GM19372 (cell line): ENCODE data around the gene IRF4.

Experiments used
- ATAC-seq: cut with Tn5 transposase; IDR thresholded peaks from one replicate; pipeline ENCODE4 v1.9.1; 2021; ENCODE audit warnings: mild to moderate bottlenecking, low read depth, moderate library complexity; ENCODE audit not compliant: unreplicated experiment

The IRF4 gene

DNA sequence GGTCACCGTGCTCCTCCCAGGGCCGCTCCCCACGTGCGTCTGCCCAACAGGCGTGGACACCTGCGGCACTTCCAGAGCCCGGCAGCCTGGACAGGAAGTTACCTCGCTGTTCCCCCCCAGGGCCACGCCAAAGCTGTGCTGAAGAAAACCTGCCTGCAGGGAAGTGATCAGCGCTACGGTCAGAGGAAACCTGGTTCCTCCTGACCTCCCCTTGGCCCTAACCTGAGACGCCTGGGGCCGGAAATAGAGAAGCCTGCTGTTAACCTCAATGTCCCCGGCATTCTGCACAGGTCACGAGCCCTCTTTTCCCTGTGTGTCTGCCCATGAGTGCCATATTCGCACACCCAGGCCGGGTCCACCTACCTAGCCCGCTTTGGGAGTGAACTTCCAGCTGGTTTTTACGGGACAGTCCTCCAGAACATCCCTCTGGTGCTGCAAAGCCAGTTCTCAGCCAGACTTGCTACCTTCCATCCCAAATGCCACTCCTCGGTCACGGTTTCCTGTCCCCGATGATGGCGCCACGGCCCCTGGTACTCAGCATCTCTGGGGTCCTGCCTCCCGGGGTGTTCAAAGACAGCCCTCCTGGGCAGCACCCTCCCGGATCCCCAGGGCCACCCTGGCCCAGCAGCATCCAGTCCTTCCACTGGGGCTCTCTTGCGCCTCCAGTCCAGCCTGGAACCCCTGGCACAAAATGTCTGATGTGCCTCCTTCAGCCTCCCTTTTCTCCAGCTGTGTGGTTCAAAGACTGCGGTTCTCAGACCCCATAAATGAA is 12.0 kb upstream of the IRF4 start:
- peak; percentile 65 for ATAC-seq

DNA sequence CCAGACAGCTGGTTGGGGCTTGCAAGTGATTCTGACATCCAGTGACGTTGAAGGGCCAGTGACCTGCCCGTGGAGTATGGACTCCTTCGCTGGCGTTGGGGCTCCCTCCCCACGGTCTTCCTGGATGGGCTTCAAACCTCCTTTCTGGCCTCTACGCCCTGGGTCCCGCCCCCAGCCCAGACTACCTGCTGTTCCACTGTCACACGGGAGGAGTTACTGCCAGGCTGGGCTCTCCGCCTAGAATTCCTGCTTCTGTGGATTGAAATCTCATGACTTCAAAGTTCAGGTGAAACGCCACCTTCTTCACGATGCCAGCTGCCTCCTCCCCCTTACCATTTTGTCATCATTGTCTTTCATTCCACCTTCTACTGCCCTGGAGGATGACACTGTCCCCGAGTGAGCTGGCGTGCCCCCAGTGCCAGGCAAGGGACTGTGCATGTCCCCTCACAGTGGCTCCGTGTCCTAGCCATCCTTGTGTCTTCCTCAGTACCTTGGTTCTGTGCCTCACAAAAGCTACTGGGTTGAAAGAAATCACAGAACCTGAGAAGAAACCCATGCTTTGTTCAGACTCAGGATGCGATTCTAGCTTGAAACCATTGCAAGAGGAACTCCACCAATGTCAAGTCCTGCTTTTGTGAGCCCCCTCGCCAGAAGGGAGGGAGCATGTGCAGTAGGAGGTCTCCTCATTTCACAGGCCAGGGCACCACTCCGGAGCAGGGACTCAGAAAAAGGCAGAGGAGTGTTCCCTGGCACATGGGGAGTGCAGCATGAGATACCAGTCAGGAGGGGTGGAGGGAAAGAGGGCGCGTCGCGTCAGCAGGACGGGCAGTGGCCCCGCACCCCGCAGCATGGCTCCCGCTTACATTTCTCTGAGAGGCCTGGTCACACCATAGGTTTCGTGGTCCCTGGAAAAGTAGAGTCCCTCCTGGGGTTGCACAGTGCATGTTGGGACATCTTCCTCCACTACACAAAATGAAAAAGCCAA is 11.0 kb upstream of the IRF4 start:
- no peak for ATAC-seq

DNA sequence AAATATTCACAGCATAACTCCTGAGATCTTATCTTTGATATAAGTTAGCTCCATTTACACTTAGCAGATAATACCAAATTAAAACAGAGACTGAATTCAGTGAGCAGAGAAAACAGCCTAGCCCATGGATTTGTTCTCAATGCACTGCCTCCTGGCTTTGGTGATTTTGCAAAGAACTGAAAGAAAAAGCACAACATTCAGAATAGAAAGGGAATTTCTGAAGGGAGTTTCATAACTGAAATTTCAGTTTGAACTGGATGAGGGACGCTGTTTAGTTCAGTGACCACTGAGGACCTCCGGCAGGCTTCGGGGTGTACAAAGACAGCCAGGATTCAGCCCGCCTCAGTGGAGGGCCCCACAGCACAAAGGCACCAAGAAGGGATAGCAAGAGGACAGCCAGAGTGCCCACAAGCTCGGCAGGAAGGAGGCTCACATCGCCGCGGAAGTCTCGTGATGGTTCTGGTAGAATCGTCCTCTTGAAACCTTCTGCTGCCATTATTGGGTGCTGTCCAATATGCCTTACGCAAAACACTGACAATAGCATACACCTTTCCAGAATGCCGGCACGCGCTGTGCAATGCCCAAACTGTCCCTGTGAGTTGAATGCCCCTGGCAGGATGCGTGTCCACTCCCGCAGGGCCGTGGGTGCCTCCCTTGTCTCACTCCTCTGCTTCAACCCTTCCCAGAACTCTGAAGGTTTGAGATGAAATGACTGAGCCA is 9.7 kb upstream of the IRF4 start:
- ATAC-seq = no peak

DNA sequence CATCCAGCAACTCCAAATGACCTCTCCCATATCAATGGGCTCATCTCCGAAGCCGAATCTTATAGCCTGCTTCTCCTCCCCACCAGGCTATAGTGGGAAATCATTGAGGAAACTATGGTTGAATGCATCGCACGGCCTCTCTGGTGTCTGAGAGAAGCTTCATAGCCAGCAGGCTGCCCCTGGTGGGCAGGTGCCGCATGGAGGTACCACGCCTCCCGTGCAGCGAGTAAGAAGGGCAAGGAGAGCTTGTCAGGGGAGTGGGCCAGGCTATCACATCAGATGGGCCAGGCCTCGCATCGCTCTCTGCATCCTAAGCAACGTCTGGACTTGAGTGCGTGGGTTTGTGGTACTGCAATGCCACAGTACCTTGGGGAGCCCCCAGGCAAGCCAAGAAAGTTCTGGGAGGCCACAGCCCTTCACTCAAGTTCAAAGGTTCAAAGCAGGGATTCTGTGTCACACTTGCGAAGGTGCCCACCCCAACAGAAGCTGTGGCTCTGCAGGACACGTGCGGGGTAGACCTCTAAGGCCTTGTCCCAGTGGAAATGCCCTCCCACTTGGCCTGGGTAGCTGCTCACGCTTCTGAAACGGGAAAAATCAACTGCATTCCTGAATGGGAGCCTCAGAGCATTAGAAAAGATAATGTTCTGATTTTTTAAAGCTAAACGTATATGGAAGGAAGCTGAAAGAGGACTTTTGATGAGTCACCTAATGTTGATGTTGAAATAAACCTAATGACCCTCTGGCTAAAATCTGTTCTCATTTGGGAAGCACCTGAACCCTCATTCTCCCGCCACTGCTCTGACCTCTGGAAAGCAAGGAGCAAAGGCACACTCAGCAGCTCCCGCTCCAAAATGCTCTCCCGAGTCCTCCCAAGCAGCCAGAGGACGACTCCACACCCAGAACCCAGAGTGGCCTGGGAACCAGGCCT is 8.4 kb upstream of the IRF4 start:
- no peak for ATAC-seq

DNA sequence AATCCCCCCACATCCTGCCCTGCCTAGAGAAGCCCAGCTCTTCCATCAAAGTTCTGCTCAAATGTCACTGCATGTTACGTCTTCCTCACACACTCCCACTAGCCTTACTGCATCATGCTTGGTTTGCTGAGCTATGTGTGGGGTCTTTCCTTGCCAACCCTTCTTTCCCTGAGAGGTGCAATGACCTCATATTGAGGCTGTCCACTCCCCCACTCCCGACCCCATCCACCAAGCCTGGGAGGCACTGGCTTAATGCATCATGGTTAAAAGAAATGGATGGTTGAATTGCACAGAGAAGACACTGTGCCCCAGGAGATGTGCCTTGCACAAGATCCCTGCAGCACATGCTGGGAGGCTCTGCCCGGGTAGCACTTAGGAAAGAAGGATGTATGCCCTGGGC is 7.7 kb upstream of the IRF4 start:
- no peak for ATAC-seq

DNA sequence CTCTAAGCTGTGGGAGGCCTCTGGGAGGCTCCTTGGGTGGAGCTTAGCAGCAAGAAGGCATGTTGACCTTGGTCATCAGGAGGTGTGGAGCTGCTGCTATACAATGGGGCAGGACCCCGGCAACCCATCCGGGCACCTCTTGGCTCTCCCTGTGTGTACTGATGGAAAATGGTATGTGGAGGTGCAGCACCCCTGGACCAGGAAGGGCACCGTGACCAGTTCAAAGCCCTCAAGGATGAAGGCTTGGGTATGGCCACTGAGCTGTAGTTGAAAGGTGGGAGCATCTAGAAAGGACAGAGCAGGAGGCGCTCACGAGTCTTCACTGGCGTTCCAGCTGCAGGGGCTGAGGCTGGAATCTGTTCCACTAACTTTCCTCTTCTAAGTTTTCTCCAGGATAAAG is 6.7 kb upstream of the IRF4 start:
- ATAC-seq = no peak

DNA sequence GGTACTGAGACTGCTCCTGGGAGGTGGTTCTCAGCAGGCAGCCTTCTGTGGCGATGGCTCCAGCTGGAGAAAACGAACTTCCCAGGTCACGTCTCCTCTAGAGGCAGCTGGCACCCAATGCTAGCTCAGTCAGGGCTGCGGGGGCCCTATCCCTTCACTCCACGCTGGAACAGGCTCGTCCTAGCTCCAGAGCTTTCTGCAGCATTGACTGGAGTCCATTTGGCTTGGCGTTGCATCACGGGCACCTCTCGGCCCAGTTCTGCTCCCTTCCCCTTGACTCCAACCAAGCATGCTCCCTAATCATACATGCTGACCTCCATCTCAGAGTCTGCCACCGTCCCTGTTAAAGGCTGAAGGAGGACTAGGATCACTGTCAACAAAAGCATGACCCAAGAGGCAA is 5.9 kb upstream of the IRF4 start:
- no peak for ATAC-seq

DNA sequence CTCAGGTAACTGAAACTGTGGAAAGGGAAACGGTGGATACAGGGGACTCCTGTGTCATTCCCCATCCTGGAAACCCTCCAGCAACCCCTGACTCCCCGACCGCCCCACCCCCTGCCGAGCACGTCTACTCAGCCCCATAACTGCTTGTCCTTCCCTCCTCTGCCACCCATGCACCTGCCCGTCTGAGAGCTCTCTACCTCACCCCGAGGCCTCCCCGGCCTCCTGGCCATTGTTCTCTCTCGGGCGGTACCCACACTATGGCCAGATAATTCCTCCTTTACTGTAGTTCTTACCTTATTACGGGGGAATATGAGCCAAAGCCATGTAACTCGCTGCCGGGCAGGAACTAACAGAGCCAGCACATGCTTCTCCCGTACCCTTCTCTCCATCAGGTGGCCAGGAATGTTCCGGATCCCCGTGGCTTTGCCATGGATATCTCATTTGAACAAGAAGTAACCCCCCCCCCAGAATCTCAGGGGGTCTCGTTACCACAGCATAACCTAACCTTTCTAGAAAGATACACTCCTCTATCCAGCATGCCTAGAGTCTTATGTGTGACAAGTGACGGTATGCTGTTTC is 4.8 kb upstream of the IRF4 start:
- no peak for ATAC-seq

DNA sequence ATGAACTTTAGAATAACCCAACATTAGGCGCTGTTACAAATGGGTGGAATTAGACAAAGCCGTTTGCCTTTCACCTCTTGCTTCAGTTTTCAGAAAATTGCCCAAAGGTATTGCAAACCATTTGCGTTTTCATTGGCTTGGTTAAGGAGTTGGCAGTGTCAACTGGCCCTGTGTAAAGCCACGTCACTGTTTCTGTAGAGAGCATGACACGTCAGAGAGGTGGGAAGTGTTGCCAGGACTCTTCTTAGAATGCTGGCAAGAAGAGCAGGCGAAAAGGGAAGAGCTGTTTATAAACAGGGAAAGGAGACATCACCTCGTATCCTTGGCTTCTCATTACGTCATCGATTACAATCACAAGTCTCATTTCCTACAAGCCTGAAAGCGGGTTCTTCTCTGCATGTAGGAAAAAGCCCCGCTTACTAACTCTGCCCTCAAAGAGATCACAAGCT is 4.2 kb upstream of the IRF4 start:
- ATAC-seq = no peak

DNA sequence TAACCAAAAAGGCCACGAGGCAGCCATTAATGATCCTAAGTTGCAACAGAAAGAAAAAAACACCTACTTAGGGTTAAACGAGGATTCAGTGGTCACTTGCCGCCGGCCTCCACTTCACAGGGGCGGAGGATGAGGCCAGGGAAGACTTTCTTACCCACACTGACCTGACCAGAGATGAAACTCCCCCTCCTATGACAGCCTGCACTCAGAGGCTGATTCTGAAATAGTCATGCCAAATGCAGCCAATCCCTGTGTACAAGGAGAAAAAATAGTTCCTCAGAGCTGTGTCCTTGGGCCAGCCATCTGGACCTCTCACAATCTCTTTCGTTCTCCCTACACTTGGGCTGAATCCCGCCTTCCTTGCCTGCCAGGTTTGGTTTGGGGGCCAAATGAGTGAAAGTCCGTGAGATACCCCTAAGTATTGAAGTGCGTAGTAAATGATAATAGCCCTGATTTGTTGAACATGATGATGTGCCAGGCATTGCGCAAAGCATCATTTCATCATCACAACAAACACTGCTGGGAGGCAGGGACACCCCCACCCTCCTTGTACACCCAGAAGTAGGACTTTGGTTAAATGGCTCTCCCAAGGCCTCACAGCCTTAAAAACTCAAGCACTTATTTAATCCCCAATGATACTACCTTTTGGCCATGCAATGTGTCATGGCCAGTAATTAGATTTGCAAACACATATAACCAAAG is 3.2 kb upstream of the IRF4 start:
- no peak for ATAC-seq

DNA sequence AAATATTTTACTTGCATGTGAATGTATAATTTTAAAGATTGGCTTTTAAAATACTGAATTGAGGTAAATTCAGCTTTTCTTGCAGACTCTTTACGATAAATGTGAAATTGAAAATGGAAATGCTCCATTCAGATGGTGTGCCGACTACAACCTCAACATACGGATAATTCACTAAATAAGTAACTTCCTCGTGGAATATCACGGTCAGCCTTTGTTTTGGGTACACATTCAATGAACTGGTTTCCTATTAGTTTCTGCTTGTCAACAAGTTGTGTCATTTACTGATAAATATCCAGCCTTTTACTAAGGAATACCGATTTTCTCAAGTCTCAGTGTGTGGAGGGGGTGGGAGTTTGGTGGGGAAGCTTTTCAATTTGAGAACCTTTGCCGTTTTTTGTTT is 2.4 kb upstream of the IRF4 start:
- ATAC-seq = no peak

DNA sequence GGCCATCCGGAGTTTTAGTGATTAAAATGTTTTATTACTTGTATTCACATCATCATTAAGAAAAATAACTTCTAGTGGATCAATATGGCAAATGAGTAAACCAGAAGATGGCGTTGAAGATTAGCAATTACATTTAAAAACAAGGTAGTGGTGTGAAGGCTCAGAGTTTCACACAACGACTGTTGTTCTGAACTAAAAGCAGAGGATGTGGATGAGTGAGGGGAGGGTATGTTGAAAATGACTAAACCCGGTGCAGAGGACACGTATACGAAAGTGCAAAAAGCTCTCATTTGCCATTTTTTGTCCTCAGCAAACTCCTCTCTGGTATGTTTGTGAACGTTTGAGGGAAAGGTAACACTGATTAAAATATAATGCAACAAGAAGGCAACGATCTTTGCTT is 1.9 kb upstream of the IRF4 start:
- ATAC-seq = no peak

DNA sequence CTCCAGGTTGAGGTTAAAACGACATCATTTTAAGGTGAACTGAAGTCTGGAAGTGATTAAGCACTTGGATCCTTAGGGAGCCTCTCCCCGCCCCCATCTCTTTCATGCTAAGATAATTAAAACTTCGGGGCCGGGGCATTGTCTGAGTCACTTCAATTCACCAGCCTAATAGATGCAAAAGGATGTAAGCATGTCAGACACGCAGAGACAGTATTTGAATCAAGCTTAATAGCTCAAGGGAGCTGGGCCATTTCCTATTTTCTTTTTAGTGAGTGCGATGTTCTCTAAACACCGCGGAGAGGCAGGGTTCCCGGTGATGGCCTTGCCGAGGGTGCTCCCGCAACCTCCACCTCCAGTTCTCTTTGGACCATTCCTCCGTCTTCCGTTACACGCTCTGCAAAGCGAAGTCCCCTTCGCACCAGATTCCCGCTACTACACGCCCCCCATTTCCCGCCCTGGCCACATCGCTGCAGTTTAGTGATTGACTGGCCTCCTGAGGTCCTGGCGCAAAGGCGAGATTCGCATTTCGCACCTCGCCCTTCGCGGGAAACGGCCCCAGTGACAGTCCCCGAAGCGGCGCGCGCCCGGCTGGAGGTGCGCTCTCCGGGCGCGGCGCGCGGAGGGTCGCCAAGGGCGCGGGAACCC is 516 bp upstream of the IRF4 start:
- peak; percentile 17 for ATAC-seq

DNA sequence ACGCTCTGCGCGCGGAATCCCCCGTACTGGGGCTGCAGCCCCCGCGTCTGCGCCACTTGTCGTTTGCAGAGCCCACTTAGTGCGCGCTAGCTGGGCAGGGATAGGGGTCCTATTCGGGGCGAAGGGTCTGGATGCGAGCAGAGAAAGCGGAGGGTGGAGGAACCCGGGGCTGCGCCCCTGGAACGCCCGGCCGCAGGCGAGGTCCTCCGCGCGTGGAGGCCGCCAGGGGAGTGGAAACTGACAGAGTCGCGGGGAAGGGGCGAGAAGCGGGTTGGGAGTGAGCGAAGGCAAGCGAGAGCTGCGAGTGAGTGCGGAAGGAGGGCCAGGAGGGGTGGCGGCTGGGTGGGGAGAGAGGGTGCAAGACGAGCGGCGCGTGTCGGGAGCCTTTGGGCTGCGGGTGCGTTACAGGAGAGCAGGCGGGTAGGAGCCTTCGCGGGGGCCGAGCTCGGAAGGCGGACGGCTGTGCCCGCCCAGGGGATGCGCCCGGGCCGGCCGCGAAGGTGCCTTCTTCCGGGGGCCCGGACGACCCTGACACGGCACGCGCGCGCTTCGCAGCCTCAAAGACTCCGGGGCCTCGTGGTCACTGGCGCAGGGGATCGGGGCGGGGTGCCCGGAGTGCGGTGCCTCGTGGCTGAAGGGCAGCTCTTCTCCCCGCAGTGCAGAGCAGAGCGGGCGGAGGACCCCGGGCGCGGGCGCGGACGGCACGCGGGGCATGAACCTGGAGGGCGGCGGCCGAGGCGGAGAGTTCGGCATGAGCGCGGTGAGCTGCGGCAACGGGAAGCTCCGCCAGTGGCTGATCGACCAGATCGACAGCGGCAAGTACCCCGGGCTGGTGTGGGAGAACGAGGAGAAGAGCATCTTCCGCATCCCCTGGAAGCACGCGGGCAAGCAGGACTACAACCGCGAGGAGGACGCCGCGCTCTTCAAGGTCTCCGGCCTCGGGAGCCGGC is 1.2 kb downstream of the IRF4 start:
- ATAC-seq = no peak

DNA sequence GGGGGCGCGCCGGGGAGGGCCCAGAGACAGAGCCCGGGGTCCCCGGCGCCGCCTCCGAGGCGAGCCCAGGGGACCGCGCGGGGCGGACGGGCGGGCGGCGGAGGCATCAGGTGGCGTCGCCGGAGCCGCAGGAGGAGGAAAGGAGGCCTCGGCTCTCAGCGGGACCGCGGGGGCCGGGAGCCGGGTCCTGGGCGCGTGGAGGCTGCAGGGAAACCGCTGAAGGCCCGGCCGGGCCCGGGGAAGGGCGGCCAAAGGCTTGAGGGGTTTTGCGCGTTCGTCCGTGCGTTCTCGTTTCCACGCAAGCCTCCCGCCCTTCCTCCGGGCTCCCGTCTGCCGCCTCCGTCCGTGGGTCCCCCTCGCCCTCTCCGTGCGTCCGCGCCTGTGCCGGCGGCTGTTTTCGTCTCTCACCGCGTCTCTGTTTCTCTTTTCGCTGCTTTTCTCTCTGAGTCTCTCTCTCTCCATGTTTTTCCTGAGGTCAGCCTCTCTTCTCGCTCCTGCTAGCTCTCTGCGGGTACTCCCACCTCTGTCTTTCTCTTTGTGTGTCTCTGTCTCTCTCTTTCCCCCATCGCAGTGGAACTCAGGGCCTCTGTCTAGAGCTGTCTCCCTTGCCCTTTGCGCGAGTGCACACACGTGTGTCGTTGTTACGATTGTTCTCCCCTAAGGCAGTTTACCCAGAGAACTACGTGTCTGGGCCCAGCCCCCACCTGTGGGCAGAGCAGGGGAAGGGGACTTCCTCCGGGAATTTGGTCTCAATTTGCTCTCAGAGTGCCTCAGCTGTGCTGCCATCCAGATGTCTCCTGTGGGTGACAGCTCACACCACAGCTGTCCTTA is 2.1 kb downstream of the IRF4 start:
- no peak for ATAC-seq

DNA sequence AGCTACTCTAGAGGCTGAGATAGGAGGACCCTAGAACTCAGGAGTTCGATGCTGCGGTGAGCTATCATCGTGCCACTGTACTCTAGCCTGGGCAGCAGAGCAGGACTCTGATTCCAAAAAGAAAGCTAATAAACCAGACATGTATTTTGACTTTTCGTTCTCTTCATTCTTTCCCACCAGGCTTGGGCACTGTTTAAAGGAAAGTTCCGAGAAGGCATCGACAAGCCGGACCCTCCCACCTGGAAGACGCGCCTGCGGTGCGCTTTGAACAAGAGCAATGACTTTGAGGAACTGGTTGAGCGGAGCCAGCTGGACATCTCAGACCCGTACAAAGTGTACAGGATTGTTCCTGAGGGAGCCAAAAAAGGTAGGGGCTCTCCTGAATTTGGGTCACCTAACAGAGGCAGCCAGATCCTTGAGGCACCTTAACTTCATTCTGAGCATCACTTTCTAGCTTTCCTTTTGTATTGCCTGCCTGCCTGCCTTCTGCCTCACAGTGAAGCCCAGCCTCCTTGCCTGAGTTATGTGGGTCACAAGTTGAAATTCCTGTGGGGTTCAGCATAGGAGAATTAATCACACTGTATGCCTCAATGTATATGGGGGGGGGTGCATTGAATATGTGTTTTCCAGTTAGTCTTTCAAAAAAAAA is 3.2 kb downstream of the IRF4 start:
- no peak for ATAC-seq
